A549 treated with dexamethasone at 1 μM for 4 hours (cell line): Measurements from ENCODE around the gene PGGT1B. TPM values are rescaled to one million over a fixed set of nuclear protein-coding genes. Genes with fewer than 3 reads are reported as not detected.

Experiments
- total RNA-seq: library from RNA; stranded (reverse); fragments of 200-300 nt; extraction: Qiagen RNA extraction; gene quantifications from 5 replicates; pipeline ENCODE4 v1.2.3, GENCODE V29; 2022

The PGGT1B gene
- 19.6 to 28.7 TPM (median 24.1 TPM) in 5 replicates for total RNA-seq

GRCh38 chr5:115262321-115263077 lies at the start of gene PGGT1B:
PGGT1B (minus strand) TSS chr5:115262877; CDS start chr5:115262851, 26 bp downstream.

GRCh38 chr5:115296124-115297022 lies 33.7 kb upstream of the PGGT1B start, which contains the start of gene CCDC112:
CCDC112 (minus strand) TSS chr5:115296654; CDS start chr5:115296543, 111 bp downstream.

GRCh38 chr5:115169487-115170133 lies 93.1 kb downstream of the PGGT1B start, which contains the start of gene TRIM36:
TRIM36 (minus strand) TSS chr5:115169908; CDS start chr5:115169634, 274 bp downstream.

Other genes starting within 250 kb of the PGGT1B start
- 2.0 to 2.5 TPM (median 2.1 TPM) in 5 replicates for gene TRIM36, start 93.0 kb downstream of the PGGT1B start, total RNA-seq
- gene CCDC112, start 33.8 kb upstream of the PGGT1B start, total RNA-seq, result 7.9 to 9.7 TPM (median 9.3 TPM) in 5 replicates